Measurements from ENCODE around the gene C1D. TPM values are rescaled to one million over a fixed set of nuclear protein-coding genes. Genes with fewer than 3 reads are reported as not detected.
"Not testable (repeated sequence)": the region's sequence is repeated elsewhere in the genome, so short reads cannot be mapped to it uniquely, and the experiment has no call there.

The C1D gene
- total and polyA plus RNA-seq, 8 donors = 3.3 to 16.7 (median 6.3) TPM

DNA sequence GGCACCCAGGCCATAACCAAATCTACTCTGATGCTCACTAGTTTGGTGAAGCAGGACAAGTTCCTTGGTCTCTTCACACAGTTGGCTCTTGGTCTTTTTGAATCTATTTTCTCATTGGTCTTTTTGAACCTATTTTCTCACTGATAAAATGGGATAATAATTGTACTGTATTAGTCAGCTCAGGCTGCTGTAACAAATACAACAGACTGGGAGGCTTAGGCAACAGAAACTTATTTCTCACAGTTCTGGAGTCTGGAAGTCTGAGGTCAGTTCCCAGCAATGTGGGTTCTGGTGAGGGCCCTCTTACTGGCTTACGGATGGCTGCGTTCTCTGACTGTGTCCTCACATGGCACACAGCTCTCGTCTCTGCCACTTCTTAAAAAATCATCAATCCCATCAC lies 63.5 kb downstream of the C1D start:
- no peak overlapping the region for H3K4me3 ChIP-seq
- 85 to 92% methylated on average over 3 of the region's 3 CpGs for WGBS, 2 donors
- H3K27ac ChIP-seq = no peak overlapping the region
- H3K27me3 ChIP-seq = no peaks in the 10 kb centered on the region
- H3K4me1 ChIP-seq = no peaks in the 10 kb centered on the region
- no peak for TF ChIP-seq CTCF (IDR thresholded peaks at IDR 0.05)
- no peaks in the 10 kb centered on the region for H3K9me3 ChIP-seq
- no peak for FAIRE-seq
- DNase-seq = no peak
- intact Hi-C loops (cut with DNase I) = no loop called here
- no peaks in the 10 kb centered on the region for H3K36me3 ChIP-seq
- no peak for ATAC-seq

GRCh38 chr2:67997903-67998302 lies 64.9 kb downstream of the C1D start:
- ATAC-seq = no peak
- Histone ChIP-seq H3K4me3 (no peak overlapping the region), H3K9me3 (no peaks in the 10 kb centered on the region), H3K36me3 (no peaks in the 10 kb centered on the region), H3K4me1 (no peaks in the 10 kb centered on the region), H3K27me3 (no peaks in the 10 kb centered on the region), H3K27ac (no peak overlapping the region)
- FAIRE-seq = no peak
- 88 to 90% methylated on average over 3 of the region's 3 CpGs for WGBS, 2 donors
- TF ChIP-seq CTCF (IDR thresholded peaks at IDR 0.05) = no peak
- intact Hi-C loops (cut with DNase I) = no loop called here
- DNase-seq = no peak

GRCh38 chr2:67997528-67997900 lies 65.3 kb downstream of the C1D start:
- no peak for ATAC-seq
- H3K27me3 ChIP-seq = no peaks in the 10 kb centered on the region
- H3K4me3 ChIP-seq = no peak overlapping the region
- no peaks in the 10 kb centered on the region for H3K36me3 ChIP-seq
- no peaks in the 10 kb centered on the region for H3K4me1 ChIP-seq
- H3K27ac ChIP-seq = no peak overlapping the region
- WGBS, 2 donors = 44 to 47% methylated on average over 3 of the region's 3 CpGs
- intact Hi-C loops (cut with DNase I) = no loop called here
- no peak for DNase-seq
- no peaks in the 10 kb centered on the region for H3K9me3 ChIP-seq
- no peak for FAIRE-seq
- TF ChIP-seq CTCF (IDR thresholded peaks at IDR 0.05) = no peak

GRCh38 chr2:67996772-67997527 lies 65.9 kb downstream of the C1D start:
- no peak overlapping the region for H3K27ac ChIP-seq
- intact Hi-C loops (cut with DNase I) = no loop called here
- DNase-seq (no peak), ATAC-seq (no peak), FAIRE-seq (no peak)
- 81 to 82% methylated on average over 6 of the region's 6 CpGs for WGBS, 2 donors
- no peak for TF ChIP-seq CTCF (IDR thresholded peaks at IDR 0.05)
- H3K4me1 ChIP-seq = no peaks in the 10 kb centered on the region
- no peaks in the 10 kb centered on the region for H3K27me3 ChIP-seq
- H3K36me3 ChIP-seq = no peaks in the 10 kb centered on the region
- H3K9me3 ChIP-seq = no peaks in the 10 kb centered on the region
- H3K4me3 ChIP-seq = no peak overlapping the region

- ATAC-seq = no peak
Measured at GRCh38 chr2:67994716-67995115, 68.1 kb downstream of the C1D start.

DNA sequence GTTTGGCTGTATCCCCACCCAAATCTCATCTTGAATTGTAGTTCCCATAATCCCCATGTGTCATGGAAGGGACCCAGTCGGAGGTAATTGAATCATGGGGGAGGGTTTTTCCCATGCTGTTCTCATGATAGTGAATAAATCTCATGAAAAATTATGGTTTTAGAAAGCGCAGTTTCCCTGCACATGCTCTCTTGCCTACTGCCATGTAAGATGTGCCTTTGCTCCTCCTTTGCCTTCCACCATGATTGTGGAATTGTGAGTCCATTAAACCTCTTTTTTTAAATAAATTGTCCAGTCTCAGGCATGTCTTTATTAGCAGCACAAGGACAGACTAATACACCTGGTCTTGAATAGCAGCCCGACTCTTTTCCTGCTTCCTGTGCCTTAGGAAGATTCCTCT lies 68.7 kb downstream of the C1D start:
- intact Hi-C loops (cut with DNase I); FAIRE-seq: not testable (repeated sequence)

More at GRCh38 chr2:67994716-67995115, 68.1 kb downstream of the C1D start:
- Histone ChIP-seq H3K4me3 (no peak overlapping the region), H3K9me3 (no peaks in the 10 kb centered on the region), H3K36me3 (no peaks in the 10 kb centered on the region), H3K4me1 (no peaks in the 10 kb centered on the region), H3K27ac (no peak overlapping the region), H3K27me3 (no peaks in the 10 kb centered on the region)
- intact Hi-C loops (cut with DNase I) = no loop called here
- FAIRE-seq (no peak), DNase-seq (no peak)
- no peak for TF ChIP-seq CTCF (IDR thresholded peaks at IDR 0.05)
- WGBS, 2 donors = 52 to 62% methylated on average over 1 of the region's 1 CpG

More for the DNA sequence above, 68.7 kb downstream of the C1D start:
- not testable (repeated sequence) for H3K27me3 ChIP-seq, DNase-seq, ATAC-seq, H3K36me3 ChIP-seq, H3K4me1 ChIP-seq, H3K27ac ChIP-seq, H3K4me3 ChIP-seq, H3K9me3 ChIP-seq
- WGBS, 2 donors = 86 to 90% methylated on average over 3 of the region's 3 CpGs
